ENCODE data around the gene FBXO8. TPM values are rescaled to one million over a fixed set of nuclear protein-coding genes. Genes with fewer than 3 reads are reported as not detected.

Gene FBXO8
- total RNA-seq (10 to 100 TPM; 16.0 to 27.3 (median 21.8) TPM), total RNA-seq (7.5 to 30.2 (median 18.7) reads per million in 29 experiments)
- 35.6 TPM for total RNA-seq (2013)

GRCh38 chr4:174283507-174284471, at the start of gene FBXO8, which contains the start of gene CEP44:
Gene FBXO8, minus strand, starts transcription at chr4:174283667. Its CDS starts 20,575 bp downstream, at chr4:174263092.
Gene CEP44, plus strand, starts transcription at chr4:174283911. Its CDS starts 15,211 bp downstream, at chr4:174299122.
- H3K27ac ChIP-seq (ENCODE audit: low read length): peak within 1 kb of the TSS; percentile 97
- peaks cover 7 to 26% of the 10 kb centered on the region in 2 experiments for H3K4me1 ChIP-seq (ENCODE audit: control insufficient read depth in 1 of 2, extremely low read depth in 1 of 2, insufficient read depth in 2 of 2, low read length in 2 of 2)
- H3K36me3 ChIP-seq (ENCODE audit: control insufficient read depth in 2 of 2, extremely low read depth in 1 of 2, insufficient read depth in 1 of 2, low read length in 1 of 2): no peaks in the 10 kb centered on the region
- ATAC-seq (replicated peaks in 1 of 4) (peak; percentile 70 to 77 (median 72)), DNase-seq (peak; percentile 39 to 87 (median 60))
- no peaks in the 10 kb centered on the region for H3K27me3 ChIP-seq (replicated peaks in 1 of 2; ENCODE audit: control insufficient read depth in 2 of 2, extremely low read depth in 1 of 2, insufficient read depth in 2 of 2, low read length in 1 of 2)
- under 1% methylated on average over 43 of the region's 52 CpGs for WGBS (ENCODE audit: insufficient coverage)
- H3K9me3 ChIP-seq: no peaks in the 10 kb centered on the region
- Mint-ChIP-seq H3K36me3 (peaks cover 21% of the 10 kb centered on the region), H3K9me3 (no peaks in the 10 kb centered on the region), H3K4me3 (peak within 1 kb of the TSS; percentile 97 to 100 (median 98)), H3K4me1 (peaks cover 68 to 78% (median 76%) of the 10 kb centered on the region in 3 donors), H3K27ac (peak within 1 kb of the TSS; percentile 100), H3K27me3 (no peaks in the 10 kb centered on the region)
- CTCF ChIA-PET: interaction anchor here (0.5 to 1.2 kb wide), 6 partner anchors 13 to 1545 kb away, joined by 3 read pairs; partner anchors contain the start of gene HPGD (in 1 of the 2)
- POLR2A ChIA-PET: interaction anchor here (0.5 to 0.8 kb wide), 4 partner anchors 27 to 970 kb away, joined by 3 to 5 read pairs (median 4); partner anchors contain the start of gene SAP30 (in 1 of the 2)
- H3K4me3 ChIP-seq (ENCODE audit: control insufficient read depth in 1 of 2, extremely low read depth in 1 of 2, low read length in 1 of 2): peak within 1 kb of the TSS; percentile 85 to 100

GRCh38 chr4:174332741-174333493, 49.5 kb upstream of the FBXO8 start:
- no peak overlapping the region for H3K27ac ChIP-seq (ENCODE audit: low read length)
- no peak for ATAC-seq (replicated peaks in 1 of 4)
- no peaks in the 10 kb centered on the region for H3K36me3 ChIP-seq (ENCODE audit: control insufficient read depth in 2 of 2, extremely low read depth in 1 of 2, insufficient read depth in 1 of 2, low read length in 1 of 2)
- H3K9me3 ChIP-seq: no peaks in the 10 kb centered on the region
- H3K27me3 ChIP-seq (replicated peaks in 1 of 2; ENCODE audit: control insufficient read depth in 2 of 2, extremely low read depth in 1 of 2, insufficient read depth in 2 of 2, low read length in 1 of 2): no peaks in the 10 kb centered on the region
- Mint-ChIP-seq H3K9me3 (no peaks in the 10 kb centered on the region), H3K27ac (no peak overlapping the region), H3K27me3 (no peaks in the 10 kb centered on the region), H3K36me3 (peaks cover 3% of the 10 kb centered on the region), H3K4me3 (no peak overlapping the region), H3K4me1 (no peaks in the 10 kb centered on the region)
- no peak overlapping the region for H3K4me3 ChIP-seq (ENCODE audit: control insufficient read depth in 1 of 2, extremely low read depth in 1 of 2, low read length in 1 of 2)
- H3K4me1 ChIP-seq (ENCODE audit: control insufficient read depth in 1 of 2, extremely low read depth in 1 of 2, insufficient read depth in 2 of 2, low read length in 2 of 2): no peaks in the 10 kb centered on the region
- DNase-seq: no peak
- ChIA-PET POLR2A (no interaction called here), CTCF (no interaction called here)
- WGBS (ENCODE audit: insufficient coverage): no CpG with 5 or more reads among the region's 4 CpGs

GRCh38 chr4:174324725-174325124, 41.3 kb upstream of the FBXO8 start:
- ChIA-PET POLR2A (no interaction called here), CTCF (interaction anchor here (0.6 kb wide), 2 partner anchors 352 to 1653 kb away, joined by 3 to 4 read pairs; no protein-coding TSS in a partner anchor)
- no peaks in the 10 kb centered on the region for H3K9me3 Mint-ChIP-seq
- DNase-seq: no peak
- no CpG with 5 or more reads among the region's 2 CpGs for WGBS (ENCODE audit: insufficient coverage)
- no peaks in the 10 kb centered on the region for H3K4me1 ChIP-seq (ENCODE audit: control insufficient read depth in 1 of 2, extremely low read depth in 1 of 2, insufficient read depth in 2 of 2, low read length in 2 of 2)
- no peaks in the 10 kb centered on the region for H3K27me3 Mint-ChIP-seq
- no peaks in the 10 kb centered on the region for H3K9me3 ChIP-seq
- H3K36me3 Mint-ChIP-seq: no peaks in the 10 kb centered on the region
- H3K4me3 Mint-ChIP-seq: no peak overlapping the region
- no peaks in the 10 kb centered on the region for H3K4me1 Mint-ChIP-seq
- H3K36me3 ChIP-seq (ENCODE audit: control insufficient read depth in 2 of 2, extremely low read depth in 1 of 2, insufficient read depth in 1 of 2, low read length in 1 of 2): peaks cover 0 to 5% of the 10 kb centered on the region in 2 donors
- no peak overlapping the region for H3K4me3 ChIP-seq (ENCODE audit: control insufficient read depth in 1 of 2, extremely low read depth in 1 of 2, low read length in 1 of 2)
- H3K27ac Mint-ChIP-seq: no peak overlapping the region
- H3K27ac ChIP-seq (ENCODE audit: low read length): no peak overlapping the region
- no peak for ATAC-seq (replicated peaks in 1 of 4)
- H3K27me3 ChIP-seq (replicated peaks in 1 of 2; ENCODE audit: control insufficient read depth in 2 of 2, extremely low read depth in 1 of 2, insufficient read depth in 2 of 2, low read length in 1 of 2): no peaks in the 10 kb centered on the region

- H3K9me3 Mint-ChIP-seq: no peaks in the 10 kb centered on the region
- DNase-seq (no peak), ATAC-seq (replicated peaks in 1 of 4) (no peak)
- Histone ChIP-seq H3K4me1 (ENCODE audit: control insufficient read depth in 1 of 2, extremely low read depth in 1 of 2, insufficient read depth in 2 of 2, low read length in 2 of 2) (no peaks in the 10 kb centered on the region), H3K4me3 (ENCODE audit: control insufficient read depth in 1 of 2, extremely low read depth in 1 of 2, low read length in 1 of 2) (no peak overlapping the region), H3K27ac (ENCODE audit: low read length) (no peak overlapping the region), H3K36me3 (ENCODE audit: control insufficient read depth in 2 of 2, extremely low read depth in 1 of 2, insufficient read depth in 1 of 2, low read length in 1 of 2) (peaks cover 0 to 5% of the 10 kb centered on the region in 2 donors), H3K27me3 (replicated peaks in 1 of 2; ENCODE audit: control insufficient read depth in 2 of 2, extremely low read depth in 1 of 2, insufficient read depth in 2 of 2, low read length in 1 of 2) (no peaks in the 10 kb centered on the region), H3K9me3 (no peaks in the 10 kb centered on the region)
- no peaks in the 10 kb centered on the region for H3K36me3 Mint-ChIP-seq
- no peaks in the 10 kb centered on the region for H3K27me3 Mint-ChIP-seq
- ChIA-PET POLR2A (no interaction called here), CTCF (no interaction called here)
- H3K4me3 Mint-ChIP-seq: no peak overlapping the region
- WGBS (ENCODE audit: insufficient coverage): no CpG with 5 or more reads among the region's 1 CpG
- no peak overlapping the region for H3K27ac Mint-ChIP-seq
- H3K4me1 Mint-ChIP-seq: no peaks in the 10 kb centered on the region
Measured at GRCh38 chr4:174324236-174324635, 40.8 kb upstream of the FBXO8 start.

- POLR2A ChIA-PET: no interaction called here
- no peaks in the 10 kb centered on the region for H3K27me3 ChIP-seq (replicated peaks in 1 of 2; ENCODE audit: control insufficient read depth in 2 of 2, extremely low read depth in 1 of 2, insufficient read depth in 2 of 2, low read length in 1 of 2)
- 75% methylated on average over 4 of the region's 5 CpGs for WGBS (ENCODE audit: insufficient coverage)
- H3K4me3 Mint-ChIP-seq: no peak overlapping the region
- CTCF ChIA-PET: interaction anchor here (0.6 to 2.9 kb wide), 5 partner anchors 19 to 793 kb away, joined by 3 to 13 read pairs (median 4); no protein-coding TSS in a partner anchor
- DNase-seq (no peak), ATAC-seq (replicated peaks in 1 of 4) (no peak)
- H3K27me3 Mint-ChIP-seq: no peaks in the 10 kb centered on the region
- H3K27ac Mint-ChIP-seq: no peak overlapping the region
- H3K9me3 Mint-ChIP-seq: no peaks in the 10 kb centered on the region
- H3K36me3 Mint-ChIP-seq: peaks cover 7% of the 10 kb centered on the region
- H3K36me3 ChIP-seq (ENCODE audit: control insufficient read depth in 2 of 2, extremely low read depth in 1 of 2, insufficient read depth in 1 of 2, low read length in 1 of 2): peaks cover 0 to 8% of the 10 kb centered on the region in 2 donors
- no peaks in the 10 kb centered on the region for H3K4me1 ChIP-seq (ENCODE audit: control insufficient read depth in 1 of 2, extremely low read depth in 1 of 2, insufficient read depth in 2 of 2, low read length in 2 of 2)
- H3K9me3 ChIP-seq: no peaks in the 10 kb centered on the region
- H3K4me1 Mint-ChIP-seq: no peaks in the 10 kb centered on the region
- no peak overlapping the region for H3K27ac ChIP-seq (ENCODE audit: low read length)
- H3K4me3 ChIP-seq (ENCODE audit: control insufficient read depth in 1 of 2, extremely low read depth in 1 of 2, low read length in 1 of 2): no peak overlapping the region
Measured at GRCh38 chr4:174320494-174321199, 37.2 kb upstream of the FBXO8 start.
